ENCODE measurements around the gene CSF2.

CSF2 gene

DNA sequence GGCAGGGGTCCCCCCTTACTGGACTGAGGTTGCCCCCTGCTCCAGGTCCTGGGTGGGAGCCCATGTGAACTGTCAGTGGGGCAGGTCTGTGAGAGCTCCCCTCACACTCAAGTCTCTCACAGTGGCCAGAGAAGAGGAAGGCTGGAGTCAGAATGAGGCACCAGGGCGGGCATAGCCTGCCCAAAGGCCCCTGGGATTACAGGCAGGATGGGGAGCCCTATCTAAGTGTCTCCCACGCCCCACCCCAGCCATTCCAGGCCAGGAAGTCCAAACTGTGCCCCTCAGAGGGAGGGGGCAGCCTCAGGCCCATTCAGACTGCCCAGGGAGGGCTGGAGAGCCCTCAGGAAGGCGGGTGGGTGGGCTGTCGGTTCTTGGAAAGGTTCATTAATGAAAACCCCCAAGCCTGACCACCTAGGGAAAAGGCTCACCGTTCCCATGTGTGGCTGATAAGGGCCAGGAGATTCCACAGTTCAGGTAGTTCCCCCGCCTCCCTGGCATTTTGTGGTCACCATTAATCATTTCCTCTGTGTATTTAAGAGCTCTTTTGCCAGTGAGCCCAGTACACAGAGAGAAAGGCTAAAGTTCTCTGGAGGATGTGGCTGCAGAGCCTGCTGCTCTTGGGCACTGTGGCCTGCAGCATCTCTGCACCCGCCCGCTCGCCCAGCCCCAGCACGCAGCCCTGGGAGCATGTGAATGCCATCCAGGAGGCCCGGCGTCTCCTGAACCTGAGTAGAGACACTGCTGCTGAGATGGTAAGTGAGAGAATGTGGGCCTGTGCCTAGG lies at the start of gene CSF2:
Gene CSF2 (plus strand): TSS at position 559 of the 783 bp plus-strand sequence. CDS start 35 bp downstream, at position 594.
- no peak for DNase-seq

DNA sequence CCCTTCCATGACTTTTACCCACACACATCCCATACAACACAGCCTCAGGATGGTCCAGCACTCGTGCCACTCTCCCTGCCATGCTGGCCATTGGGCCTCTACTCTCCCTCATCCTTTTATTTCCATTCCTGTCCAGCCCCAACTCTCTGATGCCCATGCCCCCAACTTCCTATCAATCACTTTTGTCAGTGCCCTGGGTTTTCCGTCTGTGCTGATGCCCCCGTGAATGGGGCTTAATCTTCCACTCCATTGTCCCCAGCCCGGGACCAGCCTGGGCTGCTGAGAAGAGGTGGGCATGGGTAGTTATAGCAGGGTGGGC lies 49.5 kb upstream of the CSF2 start:
- DNase-seq, result no peak

DNA sequence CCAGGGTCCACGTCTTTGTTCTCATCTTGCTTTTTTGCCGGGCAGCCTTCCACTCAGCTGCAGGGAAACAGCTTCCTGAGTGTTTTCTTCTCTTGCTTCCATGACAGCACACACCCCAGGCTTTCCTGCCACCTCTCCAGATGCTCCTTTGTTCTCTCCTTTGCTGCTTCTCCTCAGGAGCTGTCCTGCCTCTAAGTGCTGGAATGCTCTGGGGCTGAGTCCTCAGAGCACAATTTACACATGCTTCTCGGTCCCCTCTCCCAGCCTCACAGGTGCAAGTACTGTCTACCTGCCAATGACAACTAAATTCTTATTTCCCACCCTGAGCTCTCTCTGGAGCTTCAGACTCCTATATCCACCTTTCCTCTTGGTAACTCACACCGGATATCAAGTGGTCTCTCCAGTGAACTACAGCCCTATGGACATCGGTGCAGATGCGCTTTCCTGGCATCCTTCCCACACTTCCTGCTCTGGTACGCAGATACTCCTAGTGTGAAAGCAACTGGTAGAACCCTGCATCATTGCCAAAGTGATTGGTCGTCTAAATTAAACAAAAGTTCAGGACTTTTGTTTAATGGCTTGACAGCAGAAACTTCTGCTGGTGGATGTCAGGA lies 48.7 kb upstream of the CSF2 start:
- DNase-seq, result no peak

DNA sequence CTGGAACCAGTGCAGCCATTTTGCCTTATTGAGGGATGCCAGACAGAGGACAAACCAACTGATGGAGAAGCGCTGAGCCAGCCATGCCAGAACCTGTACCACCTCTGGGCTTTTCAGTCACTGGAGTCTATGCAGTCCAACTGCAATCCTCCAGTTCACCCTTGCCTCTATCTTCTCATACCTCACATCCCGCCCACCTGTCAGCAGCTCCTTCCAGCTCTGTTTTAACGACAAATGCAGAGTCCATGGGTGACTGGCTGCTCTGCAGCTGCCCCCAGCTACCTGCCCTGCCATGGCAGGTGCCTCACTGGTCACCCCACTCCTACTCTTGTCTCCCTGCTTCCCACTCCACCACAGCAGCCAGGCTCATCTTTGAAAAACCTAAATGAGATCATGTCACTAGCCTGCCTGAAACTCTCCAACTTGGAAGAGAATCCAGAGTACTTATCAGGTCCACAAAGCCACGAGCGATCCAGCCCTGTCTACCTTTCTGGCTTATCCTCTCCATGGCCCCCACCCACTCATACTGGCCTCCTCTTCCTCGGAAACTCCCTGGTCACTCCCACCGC lies 48.1 kb upstream of the CSF2 start:
- no peak for DNase-seq

DNA sequence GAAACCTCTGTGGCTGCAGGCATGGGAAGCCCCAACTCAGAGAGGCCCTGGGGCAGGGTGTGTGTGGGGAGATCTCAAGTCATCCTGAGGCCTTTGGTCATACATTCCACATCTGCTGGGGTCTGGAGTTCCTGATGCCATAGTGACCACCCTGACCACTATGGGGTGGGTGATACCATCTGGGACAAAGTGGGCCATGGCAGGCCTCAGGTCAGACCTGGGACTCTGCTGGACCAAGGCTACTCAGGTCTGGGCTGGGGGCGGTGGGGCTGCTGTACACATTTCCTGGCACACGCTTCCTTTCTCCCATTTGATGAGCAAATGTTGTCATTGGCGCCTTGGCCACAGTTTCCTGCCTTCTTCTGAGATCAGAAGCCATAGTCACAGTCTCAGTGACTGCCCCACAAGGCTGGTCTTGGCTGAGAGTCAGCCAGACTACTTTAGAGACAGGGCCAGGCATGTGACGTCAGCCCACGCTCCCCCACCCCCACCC lies 47.0 kb upstream of the CSF2 start:
- DNase-seq, result peak; percentile 73

DNA sequence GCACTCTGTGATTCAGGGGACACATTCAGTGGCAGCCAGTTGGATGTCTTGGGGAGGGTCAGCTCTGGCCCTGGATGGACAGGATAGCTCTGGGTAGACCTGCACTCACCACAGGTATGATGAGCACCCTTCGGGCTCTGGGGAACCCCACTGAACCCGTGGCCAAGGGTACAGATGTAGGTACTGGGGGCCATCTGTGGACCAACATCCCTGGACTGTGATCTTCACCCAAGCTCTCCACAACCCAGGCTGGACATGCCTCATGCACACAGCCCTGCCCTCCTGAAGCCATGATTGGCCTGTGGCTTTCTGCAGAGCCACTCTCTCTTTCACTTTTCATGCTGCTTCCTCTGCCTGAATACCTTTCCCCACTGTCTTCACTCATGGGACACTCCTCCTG lies 46.6 kb upstream of the CSF2 start:
- DNase-seq, result no peak

DNA sequence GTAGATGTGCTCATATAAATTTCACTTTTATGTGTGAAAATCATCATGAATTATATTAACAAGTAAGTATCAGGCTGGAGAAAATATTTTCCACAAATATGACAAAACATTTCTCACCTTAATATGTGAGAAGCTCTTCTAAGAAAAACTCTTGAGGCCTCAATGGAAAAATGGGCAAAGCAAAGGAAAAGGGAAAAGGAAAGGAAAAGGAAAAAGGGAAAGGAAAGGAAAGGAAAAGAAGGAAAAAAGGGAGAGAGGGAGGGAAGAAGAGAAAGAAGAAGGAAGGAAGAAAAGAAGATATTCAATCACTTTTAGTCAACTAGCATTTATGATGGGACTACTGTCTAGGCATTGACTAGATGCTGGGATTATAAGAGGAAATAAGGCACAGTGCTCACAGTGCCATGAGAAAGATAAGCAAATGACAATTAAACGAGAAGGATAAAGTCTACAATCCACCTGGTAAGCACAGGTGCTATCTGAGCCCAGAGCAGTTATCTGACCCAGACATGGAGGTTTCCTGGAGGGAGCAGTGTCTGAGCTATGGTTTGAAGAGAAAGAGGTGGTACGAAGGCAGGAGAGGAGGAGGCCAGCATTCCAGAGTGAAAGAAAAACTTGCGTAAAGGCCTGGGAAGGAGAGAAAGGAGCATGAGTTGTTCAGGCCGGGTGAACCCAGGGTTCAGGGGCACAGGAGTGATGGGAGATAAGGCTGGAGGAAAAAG lies 43.8 kb upstream of the CSF2 start:
- no peak for DNase-seq

DNA sequence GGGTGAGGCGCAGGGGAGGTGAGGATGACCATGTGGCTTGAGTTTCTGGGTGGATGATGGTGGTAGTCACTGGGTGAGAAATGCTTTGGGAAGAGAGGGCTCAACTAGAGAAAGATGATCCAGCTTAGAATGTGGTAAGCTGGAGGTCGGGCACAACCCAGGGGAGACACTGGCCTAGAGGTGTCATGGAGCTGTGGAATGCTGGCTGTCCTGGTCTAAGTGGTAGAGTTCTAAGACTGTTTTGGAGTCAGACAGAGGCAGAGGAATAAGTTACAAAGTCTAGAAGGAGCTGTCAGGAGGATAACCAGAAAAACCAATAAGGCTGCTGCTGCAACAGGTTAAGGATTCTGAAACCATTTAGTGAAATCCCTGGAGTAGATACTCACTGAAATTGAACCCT lies 43.0 kb upstream of the CSF2 start:
- DNase-seq, result no peak

DNA sequence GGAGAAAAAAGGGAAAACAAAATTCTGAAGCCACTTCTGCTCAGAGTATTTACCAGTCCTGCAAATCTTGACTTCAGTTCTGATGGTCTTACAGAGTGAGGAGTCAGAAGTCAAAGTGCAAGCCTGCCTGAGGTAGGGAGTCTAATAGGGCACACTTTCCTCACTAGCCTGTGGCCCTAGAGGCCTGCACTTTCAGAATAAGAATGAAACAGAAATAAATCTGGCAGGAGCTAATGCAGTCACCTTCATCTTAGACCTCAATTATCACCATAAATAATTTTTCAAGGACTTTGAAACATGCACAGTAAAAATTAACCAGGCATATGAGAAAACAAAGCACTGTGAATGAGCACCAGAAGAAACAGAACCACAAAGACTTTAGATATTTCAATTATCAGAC lies 41.4 kb upstream of the CSF2 start:
- DNase-seq, result no peak

DNA sequence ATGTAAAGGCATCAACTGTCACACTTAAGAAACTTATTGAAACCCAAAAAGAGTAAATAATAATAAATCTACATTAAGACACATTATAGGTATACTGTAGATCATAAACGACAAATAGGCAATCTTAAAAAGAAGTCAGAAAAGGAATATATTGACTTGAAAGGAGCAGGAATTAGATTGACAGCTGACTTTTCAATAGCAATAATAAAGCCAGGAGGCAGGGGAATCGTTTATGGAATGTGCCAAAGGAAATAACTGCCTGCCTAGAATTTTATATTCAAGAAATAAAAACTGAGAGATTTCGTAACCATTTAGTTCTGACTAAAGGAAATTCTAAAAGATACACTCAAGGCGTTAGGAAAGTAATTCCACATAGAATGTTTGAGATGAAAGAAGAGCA lies 40.5 kb upstream of the CSF2 start:
- no peak for DNase-seq

DNA sequence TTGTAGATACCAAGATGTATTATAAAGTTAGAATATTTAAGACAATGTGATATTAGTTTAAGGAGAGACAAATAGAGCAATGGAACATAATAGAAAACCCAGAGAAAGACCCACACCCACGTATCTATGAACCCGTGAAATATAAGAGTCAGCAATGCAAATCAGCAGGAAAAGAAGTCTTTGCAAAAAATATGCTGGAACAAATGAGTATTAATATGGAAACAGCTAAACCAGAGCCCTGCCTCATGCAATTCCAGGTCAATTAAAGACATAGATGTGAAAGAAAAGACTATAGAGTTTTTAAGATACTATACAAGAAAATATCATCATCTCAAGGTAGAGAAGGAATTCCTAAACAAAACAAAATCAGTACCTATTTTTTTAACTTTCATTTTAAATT lies 36.2 kb upstream of the CSF2 start:
- DNase-seq, result no peak

DNA sequence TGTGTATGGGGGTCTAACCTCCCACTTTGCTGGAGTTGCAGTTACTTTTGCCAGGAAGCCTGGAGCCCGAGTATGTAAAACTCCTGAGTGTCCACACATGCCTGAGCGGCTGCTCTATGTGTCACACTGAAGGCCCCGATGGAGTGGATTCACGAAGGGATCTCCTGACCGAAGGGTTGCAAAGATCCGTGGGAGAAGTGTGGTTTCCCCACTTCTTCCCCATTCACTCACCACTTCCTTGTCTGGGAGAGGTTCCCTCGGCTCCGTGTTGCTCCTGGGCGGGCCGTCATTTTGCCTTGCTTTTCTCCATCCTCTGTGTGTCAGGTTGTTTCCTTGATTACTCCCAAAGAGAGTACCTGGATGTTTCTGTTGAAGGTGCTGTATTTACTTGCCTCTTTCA lies 29.4 kb upstream of the CSF2 start:
- DNase-seq, result no peak

DNA sequence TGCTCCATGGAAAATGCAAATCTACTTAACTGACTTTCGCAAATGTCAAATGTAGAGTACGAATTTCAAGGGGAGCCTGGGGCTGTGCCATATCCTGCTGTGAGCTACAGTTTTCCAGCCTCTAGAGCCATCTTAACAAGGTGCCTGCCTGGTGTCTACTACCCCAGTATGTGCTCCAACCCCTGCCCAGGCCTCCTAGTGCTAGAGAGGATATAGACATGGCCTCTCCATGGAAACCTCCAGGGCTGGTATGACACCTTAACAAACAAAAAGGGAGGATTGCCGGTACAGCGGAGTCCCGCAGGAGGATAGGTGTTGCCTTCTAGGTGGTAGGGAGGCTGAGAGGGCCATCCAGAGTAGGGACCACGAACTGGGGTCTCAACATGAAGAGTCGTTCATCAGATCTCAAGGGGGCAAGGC lies 26.7 kb upstream of the CSF2 start:
- no peak for DNase-seq

DNA sequence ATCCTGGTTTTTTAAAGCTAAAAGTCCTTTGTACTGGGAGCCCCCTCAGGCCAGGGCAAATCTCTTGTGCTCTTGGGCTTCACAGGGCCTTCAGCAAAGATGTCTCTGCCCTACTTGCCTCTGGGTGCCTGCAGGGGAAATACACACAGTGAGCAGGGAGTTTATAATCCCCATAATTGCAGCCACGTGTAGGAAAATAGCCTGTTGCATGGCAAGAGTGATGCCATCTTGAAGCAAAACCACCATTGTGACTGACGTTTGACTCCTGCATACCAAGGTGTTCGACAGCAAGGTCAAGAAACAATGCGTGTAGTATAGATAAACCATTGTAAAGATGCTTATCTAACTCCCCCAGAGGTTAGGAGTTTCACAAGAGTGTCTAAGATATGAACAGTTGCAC lies 24.5 kb upstream of the CSF2 start:
- DNase-seq, result no peak

DNA sequence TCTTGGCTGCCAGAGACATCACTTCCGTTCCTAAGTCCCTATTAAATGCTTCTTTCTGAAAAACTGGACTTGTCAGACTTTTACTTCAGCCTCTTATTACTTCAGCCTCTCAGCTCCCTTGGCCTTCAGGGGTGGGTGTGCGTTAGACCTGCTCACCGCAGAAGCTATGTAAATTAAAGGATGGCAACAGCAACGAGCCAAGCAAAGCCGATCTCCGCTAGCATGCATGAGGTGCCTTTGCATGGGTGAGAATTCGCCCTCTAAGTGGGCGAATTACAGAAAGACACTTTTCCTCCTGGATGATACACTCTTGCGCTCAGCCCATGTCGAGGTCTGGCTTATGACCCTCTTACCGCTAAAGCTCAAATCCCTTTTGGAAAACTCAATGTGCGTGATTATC lies 24.0 kb upstream of the CSF2 start:
- DNase-seq, result no peak

DNA sequence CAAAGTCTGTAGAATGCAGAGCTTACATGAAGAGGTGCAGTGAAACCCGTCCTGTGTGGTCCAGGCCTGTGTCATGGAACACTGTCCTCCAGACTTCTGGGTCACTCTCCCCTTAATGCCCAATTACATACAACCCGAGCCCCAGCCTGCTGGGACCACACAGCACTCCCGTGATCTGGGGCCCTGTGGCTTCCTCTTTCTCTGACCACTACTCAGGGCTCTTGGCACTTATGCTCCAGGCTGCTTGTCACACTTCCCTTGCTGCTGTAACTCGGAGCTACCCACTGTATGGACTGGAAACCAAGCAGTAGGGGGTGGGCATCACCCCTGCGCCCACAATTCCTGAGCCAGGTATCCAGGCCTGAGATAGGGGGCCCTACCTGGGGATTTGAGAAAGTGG lies 23.5 kb upstream of the CSF2 start:
- no peak for DNase-seq

DNA sequence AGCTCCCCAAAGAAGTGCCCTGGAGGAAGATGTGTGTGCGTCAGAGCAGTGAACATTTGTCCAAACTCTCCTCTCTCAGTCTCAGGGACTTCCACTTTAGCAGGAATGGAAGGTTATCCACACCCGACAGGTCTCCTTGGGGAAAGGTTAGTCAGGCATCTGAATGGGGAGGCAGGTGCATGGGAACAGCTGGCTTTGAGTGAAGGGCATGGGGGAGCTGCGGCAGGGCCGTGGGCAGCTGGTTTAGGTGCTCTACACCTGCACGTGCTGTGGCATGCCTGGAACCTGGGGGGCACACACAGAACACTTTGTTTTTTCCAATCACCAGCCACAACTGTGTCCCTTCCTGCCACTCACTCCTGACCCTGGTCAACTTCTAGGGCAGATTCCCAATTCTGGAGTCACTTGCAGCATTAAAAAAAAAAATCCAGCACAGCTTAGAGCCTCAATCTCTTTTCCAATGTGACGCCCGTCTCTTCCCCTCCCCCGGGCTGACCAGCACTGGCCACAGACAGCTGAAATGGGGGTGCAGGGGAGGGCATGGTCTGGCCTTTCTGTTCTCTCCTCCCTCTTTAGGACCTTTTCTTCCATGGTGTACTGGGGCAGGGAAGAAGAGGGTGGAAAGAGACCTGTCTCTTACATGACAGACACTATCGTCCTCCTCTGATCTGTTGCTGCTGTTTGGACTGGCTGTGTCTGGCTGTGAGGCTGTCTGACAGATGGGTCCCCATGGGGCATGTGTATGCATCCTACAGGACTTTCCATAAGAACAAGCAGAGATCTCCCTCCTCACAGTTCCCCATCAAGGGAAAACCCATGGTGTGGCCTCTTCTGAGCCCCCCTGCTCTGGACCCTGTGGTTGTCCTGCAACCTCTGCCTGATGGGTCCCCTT lies 22.7 kb upstream of the CSF2 start:
- DNase-seq, result no peak

DNA sequence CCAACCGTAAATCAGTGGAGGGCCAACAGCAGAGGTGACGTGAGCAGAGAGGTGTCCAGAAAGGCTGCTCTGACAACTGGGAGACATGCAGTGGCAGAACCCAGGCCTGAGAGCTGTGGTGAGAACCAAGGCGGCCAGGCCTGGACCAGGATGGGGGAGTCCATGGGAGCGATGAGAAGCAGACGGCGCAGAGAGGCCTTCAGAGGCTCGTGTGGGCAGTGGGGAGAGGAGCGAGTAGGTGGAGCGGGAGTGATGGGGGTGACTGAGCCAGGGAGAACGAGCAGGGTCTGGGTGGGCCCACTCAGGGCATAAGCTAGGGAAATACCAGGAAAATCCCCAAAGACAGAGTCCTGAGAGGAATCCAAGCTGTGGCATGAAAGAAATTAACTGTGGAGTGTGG lies 21.1 kb upstream of the CSF2 start:
- no peak for DNase-seq

DNA sequence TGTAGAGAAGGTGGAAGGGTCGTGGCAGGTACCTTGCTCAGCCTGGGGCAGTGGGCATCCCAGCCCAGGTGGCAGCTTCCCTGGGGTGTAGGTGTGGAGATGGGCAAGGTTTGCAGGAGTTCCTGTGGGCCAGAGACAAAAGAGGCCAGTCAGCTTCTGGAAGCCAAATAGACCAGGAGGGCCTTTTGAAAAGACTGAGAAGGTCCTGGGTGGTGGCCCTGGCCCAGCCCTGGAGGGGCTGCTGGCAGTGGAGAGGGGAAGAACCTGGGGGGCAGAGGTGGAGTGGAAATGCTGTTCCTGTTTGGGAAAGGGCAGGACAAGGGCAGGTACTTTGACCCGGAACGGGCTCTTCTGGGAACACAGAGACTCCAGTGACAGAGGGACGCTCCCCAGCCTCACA lies 20.1 kb upstream of the CSF2 start:
- DNase-seq, result no peak

DNA sequence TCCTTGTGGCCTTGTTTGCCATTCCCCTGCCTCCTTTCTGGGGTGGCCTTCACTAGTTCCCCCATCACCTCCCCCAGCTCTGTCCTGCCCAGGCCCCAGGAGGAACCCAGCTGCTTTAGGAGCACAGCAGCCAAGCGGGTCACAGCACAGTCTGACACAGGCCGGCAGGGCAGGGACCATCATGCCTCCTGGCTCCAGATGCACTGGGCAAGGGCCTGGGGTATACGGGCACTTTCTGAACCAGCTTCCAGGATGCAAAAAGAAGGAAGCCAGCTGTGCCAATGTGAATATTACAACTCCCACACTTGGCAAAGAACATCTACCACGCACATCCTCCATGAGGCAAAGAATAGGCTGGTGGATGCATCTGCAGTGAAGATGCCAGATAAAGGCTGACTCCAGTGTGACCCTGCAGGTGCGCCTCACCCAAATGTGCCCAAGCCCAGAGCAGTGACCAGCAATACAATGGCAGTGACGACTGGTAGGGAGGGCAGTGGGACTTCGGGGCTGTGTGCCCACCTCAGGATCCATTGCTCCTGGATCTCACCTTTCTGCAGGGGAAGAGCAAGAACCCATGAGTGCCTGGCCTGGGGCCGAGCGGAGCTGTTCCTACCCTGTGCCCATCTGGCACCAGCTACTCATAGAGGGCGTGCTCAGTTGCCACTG lies 19.4 kb upstream of the CSF2 start:
- no peak for DNase-seq

DNA sequence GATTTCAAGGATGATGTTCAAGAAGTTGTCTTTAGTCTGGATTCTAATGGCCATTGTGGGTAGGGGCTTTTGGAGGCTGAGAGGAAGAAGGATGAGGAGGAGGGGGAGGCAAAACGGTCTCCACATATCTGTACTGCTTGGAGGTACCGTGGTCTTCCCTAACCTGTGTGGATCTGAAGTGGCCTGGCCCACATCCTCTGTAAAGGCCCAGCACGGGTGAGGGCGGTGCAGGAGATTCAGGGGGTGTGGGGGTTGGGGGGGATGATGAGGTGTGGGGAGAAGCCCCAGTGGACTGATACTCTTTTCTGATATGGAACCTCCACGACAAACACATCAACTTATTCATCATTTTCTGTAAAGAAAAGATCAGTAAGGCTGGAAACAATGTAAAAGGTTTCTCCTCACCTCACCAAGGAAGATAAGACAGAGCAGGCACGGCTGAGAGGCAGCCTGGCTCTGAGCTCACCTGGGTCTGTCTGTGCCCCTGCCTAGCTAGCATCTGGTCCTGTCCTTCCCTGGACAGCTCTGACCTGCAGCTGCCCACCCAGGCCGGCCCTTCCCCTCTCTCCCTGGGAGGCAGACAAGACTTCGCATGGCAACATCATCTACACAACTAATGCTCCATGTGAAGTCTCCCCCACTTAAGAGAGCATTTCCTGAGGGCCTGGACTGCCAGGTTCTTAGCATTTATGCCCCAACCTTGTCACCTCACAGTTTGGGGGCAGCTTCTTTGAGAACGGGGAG lies 18.7 kb upstream of the CSF2 start:
- no peak for DNase-seq

DNA sequence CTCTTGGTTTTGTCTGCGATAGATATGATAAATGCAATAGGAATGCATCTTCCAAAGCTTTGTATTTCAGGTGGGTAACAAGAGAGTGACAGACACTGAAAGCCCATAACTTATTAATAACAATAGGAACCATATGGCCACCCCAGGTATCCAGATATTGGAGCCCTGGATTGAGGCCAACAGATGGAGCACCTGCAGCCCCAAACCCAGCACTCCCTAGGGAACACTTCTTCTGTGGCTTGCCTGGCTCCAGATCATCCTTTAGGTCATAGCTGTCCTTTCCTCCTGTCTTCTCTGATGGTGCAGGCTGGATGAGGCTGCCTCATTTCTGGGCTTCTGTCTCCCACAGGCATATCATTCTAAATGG lies 18.2 kb upstream of the CSF2 start:
- DNase-seq, result no peak
